HCT116 (cell line): Measurements from ENCODE around the gene GPR37. TPM values are rescaled to one million over a fixed set of nuclear protein-coding genes. Genes with fewer than 3 reads are reported as not detected.

Experiments
- ATAC-seq: fragments of 200-7000 bp; cut with Tn5 transposase; 2 replicates; pipeline ENCODE4 v1.9.1; 2020; ENCODE audit warnings: mild to moderate bottlenecking, moderate library complexity
- BruUV-seq: library from RNA; stranded (reverse); fragments of 400-500 nt; replicated peaks from 2 replicates; lab custom pipeline; 2021; lab: Mats Ljungman, UMichigan
- CTCF ChIA-PET: fragments of 300-600 bp; sonication (Branson Sonifier 250); formaldehyde crosslinking; loops from one replicate; lab custom pipeline; 2021; ENCODE audit warnings: antibody characterized with exemption; lab: Charles Lee
- POLR2A ChIA-PET: fragments of 300-600, 350-600 bp; sonication (Branson Sonifier 250); formaldehyde crosslinking; loops from one replicate; lab custom pipeline; 2021; ENCODE audit warnings: antibody characterized with exemption; lab: Charles Lee
- RAD21 ChIA-PET, 2 experiments: fragments of 300-600 bp; sonication (Branson Sonifier 250); formaldehyde crosslinking; loops; one replicate each; lab custom pipeline; 2023; ENCODE audit warnings: low total read pairs in 2 of 2; ENCODE audit not compliant: uncharacterized antibody in 2 of 2, unreplicated experiment in 2 of 2, low non-redundant PET in 1 of 2; lab: Charles Lee
- DNase-seq: peaks from one replicate; pipeline ENCODE4 v3.0.0-alpha.2; 2010; ENCODE audit warnings: low read depth, low spot score
- H2AFZ ChIP-seq: fragments of 200-600 bp; shearing (Covaris generic), sonication (generic); 2 replicates; pipeline ENCODE4 v1.6.1; 2017; ENCODE audit warnings: low read depth, mixed run types, mixed read lengths, antibody characterized with exemption, low read length; ENCODE audit not compliant: poor library complexity, severe bottlenecking
- H3K27ac ChIP-seq: 2 replicates; pipeline ENCODE4 v1.5.1; 2012; ENCODE audit warnings: low read depth, low read length
- H3K27me3 ChIP-seq: fragments of 200-600 bp; sonication (generic); 2 replicates; pipeline ENCODE4 v1.6.1; 2016; ENCODE audit warnings: mixed run types, low read length, mixed read lengths; ENCODE audit not compliant: insufficient read depth
- H3K36me3 ChIP-seq, 2 experiments: fragments of 200-500 bp in 1 of 2; fragments of 200-600 bp in 1 of 2; sonication (Bioruptor generic) in 1 of 2; sonication (generic) in 1 of 2; 2 replicates each; pipeline versions ENCODE4 v1.5.1 to v1.6.1; 2014 to 2016; ENCODE audit warnings: low read length in 2 of 2, inconsistent platforms in 1 of 2, mixed read lengths in 1 of 2, mixed run types in 1 of 2; ENCODE audit not compliant: insufficient read depth in 2 of 2, control insufficient read depth in 1 of 2
- H3K4me1 ChIP-seq, 2 experiments: fragments of 200-600 bp in 1 of 2; sonication (generic) in 1 of 2; 2 replicates each; pipeline versions ENCODE4 v1.5.1 to v1.6.1; 2012 to 2017; ENCODE audit warnings: low read length in 2 of 2, inconsistent platforms in 1 of 2, mild to moderate bottlenecking in 1 of 2, mixed read lengths in 1 of 2, mixed run types in 1 of 2, moderate library complexity in 1 of 2; ENCODE audit not compliant: insufficient read depth in 2 of 2, control insufficient read depth in 1 of 2
- H3K4me2 ChIP-seq: fragments of 200-600 bp; sonication (generic); 2 replicates; pipeline ENCODE4 v1.6.1; 2017; ENCODE audit warnings: mixed run types, low read length, mixed read lengths
- H3K4me3 ChIP-seq, 2 experiments: fragments of 200-600 bp in 1 of 2; sonication (generic) in 1 of 2; replicated peaks in 1 of 2; 2 replicates each; pipeline ENCODE4 v1.5.1; 2011 to 2016; ENCODE audit warnings: low read length in 2 of 2, control low read depth in 1 of 2, low read depth in 1 of 2, mild to moderate bottlenecking in 1 of 2, mixed read lengths in 1 of 2, mixed run types in 1 of 2
- H3K79me2 ChIP-seq: fragments of 200-600 bp; sonication (generic); 2 replicates; pipeline ENCODE4 v1.6.1; 2017; ENCODE audit warnings: mild to moderate bottlenecking, mixed run types, low read length, moderate library complexity, mixed read lengths; ENCODE audit not compliant: insufficient read depth
- H3K9ac ChIP-seq: fragments of 200-600 bp; sonication (generic); 2 replicates; pipeline ENCODE4 v1.6.1; 2016; ENCODE audit warnings: low read length, mixed read lengths
- H3K9me2 ChIP-seq: fragments of 200-600 bp; sonication (generic), shearing (Covaris generic); 2 replicates; pipeline ENCODE4 v1.6.1; 2017; ENCODE audit warnings: mixed run types, mild to moderate bottlenecking, moderate library complexity; ENCODE audit not compliant: insufficient read depth
- H3K9me3 ChIP-seq, 2 experiments: fragments of 200-500 bp in 1 of 2; fragments of 200-600 bp in 1 of 2; sonication (Bioruptor generic) in 1 of 2; sonication (generic) in 1 of 2; 2 replicates each; pipeline ENCODE4 v1.6.1; 2014 to 2017; ENCODE audit warnings: low read length in 2 of 2, mixed read lengths in 2 of 2, inconsistent platforms in 1 of 2, low read depth in 1 of 2, mild to moderate bottlenecking in 1 of 2, mixed run types in 1 of 2, moderate library complexity in 1 of 2; ENCODE audit not compliant: control insufficient read depth in 1 of 2, insufficient read depth in 1 of 2
- H4K20me1 ChIP-seq: fragments of 200-600 bp; sonication (generic), shearing (Covaris generic); 2 replicates; pipeline ENCODE4 v1.6.1; 2017; ENCODE audit warnings: mixed run types, mild to moderate bottlenecking, moderate library complexity; ENCODE audit not compliant: insufficient read depth
- CBX3 ChIP-seq: IDR thresholded peaks from 2 replicates; pipeline ENCODE4 v1.6.1; 2012; ENCODE audit warnings: low read depth
- CEBPB ChIP-seq: IDR thresholded peaks from 2 replicates; pipeline ENCODE4 v1.6.1; 2012; ENCODE audit warnings: low read depth
- EGR1 ChIP-seq: IDR thresholded peaks from 2 replicates; pipeline ENCODE4 v1.6.1; 2012; ENCODE audit warnings: low read depth
- ELF1 ChIP-seq: IDR thresholded peaks from 2 replicates; pipeline ENCODE4 v1.6.1; 2012; ENCODE audit warnings: low read depth, borderline replicate concordance
- EZH2 ChIP-seq: fragments of 200-600 bp; sonication (generic); IDR thresholded peaks from 2 replicates; pipeline ENCODE4 v1.6.1; 2017; ENCODE audit warnings: antibody characterized with exemption, mixed run types
- EZH2phosphoT487 ChIP-seq: fragments of 200-600 bp; IDR thresholded peaks from 2 replicates; pipeline ENCODE4 v1.6.1; 2018; ENCODE audit warnings: antibody characterized with exemption, borderline replicate concordance
- FOSL1 ChIP-seq: IDR thresholded peaks from 2 replicates; pipeline ENCODE4 v1.6.1; 2012; ENCODE audit warnings: low read depth
- JUND ChIP-seq: IDR thresholded peaks from 2 replicates; pipeline ENCODE4 v1.6.1; 2012
- POLR2A ChIP-seq: IDR thresholded peaks from 2 replicates; pipeline ENCODE4 v1.7.0; 2011; ENCODE audit warnings: borderline replicate concordance; ENCODE audit not compliant: insufficient read depth, insufficient read length; ENCODE audit errors: extremely low read depth
- POLR2AphosphoS5 ChIP-seq: IDR thresholded peaks from 2 replicates; pipeline ENCODE4 v1.6.1; 2011; ENCODE audit warnings: mild to moderate bottlenecking, low read depth, low read length, moderate library complexity
- RAD21 ChIP-seq: IDR thresholded peaks from 2 replicates; pipeline ENCODE4 v1.6.1; 2012; ENCODE audit warnings: low read depth, mild to moderate bottlenecking
- REST ChIP-seq: IDR thresholded peaks from 2 replicates; pipeline ENCODE4 v1.6.1; 2012; ENCODE audit warnings: low read depth
- SP1 ChIP-seq: IDR thresholded peaks from 2 replicates; pipeline ENCODE4 v1.6.1; 2012; ENCODE audit warnings: low read depth
- SRF ChIP-seq: IDR thresholded peaks from 2 replicates; pipeline ENCODE4 v1.6.1; 2012; ENCODE audit warnings: low read depth
- TCF7L2 ChIP-seq: IDR thresholded peaks from 2 replicates; pipeline ENCODE4 v1.7.0; 2011; ENCODE audit warnings: borderline replicate concordance, inconsistent platforms; ENCODE audit not compliant: insufficient read depth, insufficient read length; ENCODE audit errors: extremely low read depth
- YY1 ChIP-seq: IDR thresholded peaks from 2 replicates; pipeline ENCODE4 v1.6.1; 2011; ENCODE audit warnings: low read length, low read depth, moderate library complexity, mild to moderate bottlenecking; ENCODE audit not compliant: insufficient replicate concordance; ENCODE audit errors: extremely low read depth
- ZNF274 ChIP-seq: fragments of 200-500 bp; sonication (Bioruptor generic); IDR thresholded peaks from 2 replicates; pipeline ENCODE4 v1.6.1; 2014; ENCODE audit warnings: mild to moderate bottlenecking, low read depth, low read length, inconsistent platforms
- intact Hi-C: fragments of 100-400 bp; cut with micrococcal nuclease; formaldehyde crosslinking; loops from 2 replicates; pipeline ENCODE4 v1.10.0; 2022
- total RNA-seq: library from RNA; stranded (reverse); gene quantifications from one replicate; pipeline ENCODE4 v1.2.1, GENCODE V29; 2021; ENCODE audit not compliant: unreplicated experiment
- TF ChIP-seq, protein P1 (sequence below): IDR thresholded peaks from 2 replicates; pipeline ENCODE4 v1.6.1; 2012
- TF ChIP-seq, protein P2 (sequence below): IDR thresholded peaks from 2 replicates; pipeline ENCODE4 v1.6.1; 2012

The GPR37 gene
- total RNA-seq, 1 experiment from 2014 or later, result 2.2 TPM

GRCh38 chr7:124808206-124808605, 42.6 kb upstream of the GPR37 start:
- no peak for ATAC-seq

GRCh38 chr7:124801330-124801895, 35.8 kb upstream of the GPR37 start:
- Histone ChIP-seq H3K9me2 (no peaks in the 10 kb centered on the region), H2AFZ (no peak overlapping the region), H3K4me3 (no peak overlapping the region), H3K4me1 (no peaks in the 10 kb centered on the region), H3K27me3 (no peaks in the 10 kb centered on the region), H3K4me2 (no peak overlapping the region), H3K36me3 (no peaks in the 10 kb centered on the region), H4K20me1 (no peaks in the 10 kb centered on the region), H3K79me2 (no peaks in the 10 kb centered on the region), H3K9ac (no peak overlapping the region), H3K27ac (no peak overlapping the region), H3K9me3 (no peaks in the 10 kb centered on the region)
- DNase-seq (no peak), ATAC-seq (no peak)
- no peak for TF ChIP-seq EGR1
- TF ChIP-seq TCF7L2, result no peak
- TF ChIP-seq RAD21, result no peak
- no peak for TF ChIP-seq CBX3
- no peak for TF ChIP-seq ZNF274
- TF ChIP-seq EZH2, result no peak
- no peak for TF ChIP-seq SRF
- no peak for TF ChIP-seq POLR2AphosphoS5
- no peak for TF ChIP-seq REST
- TF ChIP-seq EZH2phosphoT487, result no peak
- TF ChIP-seq, protein P1, sequence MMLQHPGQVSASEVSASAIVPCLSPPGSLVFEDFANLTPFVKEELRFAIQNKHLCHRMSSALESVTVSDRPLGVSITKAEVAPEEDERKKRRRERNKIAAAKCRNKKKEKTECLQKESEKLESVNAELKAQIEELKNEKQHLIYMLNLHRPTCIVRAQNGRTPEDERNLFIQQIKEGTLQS, result no peak
- no peak for TF ChIP-seq YY1
- no peak for TF ChIP-seq CEBPB
- TF ChIP-seq POLR2A, result no peak
- TF ChIP-seq ELF1, result no peak
- TF ChIP-seq FOSL1, result no peak
- no peak for TF ChIP-seq SP1
- TF ChIP-seq JUND, result no peak
- TF ChIP-seq, protein P2, sequence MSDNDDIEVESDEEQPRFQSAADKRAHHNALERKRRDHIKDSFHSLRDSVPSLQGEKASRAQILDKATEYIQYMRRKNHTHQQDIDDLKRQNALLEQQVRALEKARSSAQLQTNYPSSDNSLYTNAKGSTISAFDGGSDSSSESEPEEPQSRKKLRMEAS, result no peak
- RAD21 ChIA-PET, result no interaction called here
- no TSS peak for BruUV-seq
- intact Hi-C loops, result no loop called here
- CTCF ChIA-PET, result no interaction called here
- POLR2A ChIA-PET, result no interaction called here

More at GRCh38 chr7:124808206-124808605, 42.6 kb upstream of the GPR37 start:
- no peak overlapping the region for H3K27ac ChIP-seq
- no TSS peak for BruUV-seq
- H3K36me3 ChIP-seq, result no peaks in the 10 kb centered on the region
- ChIA-PET POLR2A (no interaction called here), RAD21 (interaction anchor here in 1 of 2 experiments (0.6 kb wide), 1 partner anchor 23 kb away, joined by 5 read pairs; no protein-coding TSS in a partner anchor)
- H3K4me2 ChIP-seq, result no peak overlapping the region
- H4K20me1 ChIP-seq, result no peaks in the 10 kb centered on the region
- H3K9me3 ChIP-seq, result no peaks in the 10 kb centered on the region
- H3K9ac ChIP-seq, result no peak overlapping the region
- no peak overlapping the region for H3K4me3 ChIP-seq
- H3K4me1 ChIP-seq, result no peaks in the 10 kb centered on the region
- no peaks in the 10 kb centered on the region for H3K9me2 ChIP-seq
- no peaks in the 10 kb centered on the region for H3K27me3 ChIP-seq
- intact Hi-C loops, result no loop called here
- no peak for DNase-seq
- TF ChIP-seq EZH2, result no peak
- TF ChIP-seq EGR1, result no peak
- TF ChIP-seq, all 23 proteins: peak for 0
- Histone ChIP-seq H3K79me2 (no peaks in the 10 kb centered on the region), H2AFZ (no peak overlapping the region)
- CTCF ChIA-PET, result no interaction called here
